Endodermal cell (in vitro differentiated cells): ENCODE measurements around the gene HOXB5. TPM values are rescaled to one million over a fixed set of nuclear protein-coding genes. Genes with fewer than 3 reads are reported as not detected.

Experiments used
- DNase-seq: peaks from one replicate; pipeline ENCODE4 v3.0.0-alpha.2; 2017
- H3K27ac ChIP-seq: 2 replicates; pipeline ENCODE4 v1.5.1; 2013; ENCODE audit warnings: mild to moderate bottlenecking, low read depth, low read length, moderate library complexity
- H3K27me3 ChIP-seq: 2 replicates; pipeline ENCODE4 v1.6.1; 2013; ENCODE audit warnings: mild to moderate bottlenecking, low read length, moderate library complexity; ENCODE audit not compliant: insufficient read depth, control insufficient read depth, poor library complexity, severe bottlenecking
- H3K36me3 ChIP-seq: 2 replicates; pipeline ENCODE4 v1.7.0; 2013; ENCODE audit warnings: mild to moderate bottlenecking, low read length, moderate library complexity; ENCODE audit not compliant: control insufficient read depth, insufficient read depth
- H3K4me1 ChIP-seq: one replicate; pipeline ENCODE4 v1.7.0; 2013; ENCODE audit warnings: low read length; ENCODE audit not compliant: control insufficient read depth, insufficient read depth
- H3K4me3 ChIP-seq: 2 replicates; pipeline ENCODE4 v1.5.1; 2013; ENCODE audit warnings: mild to moderate bottlenecking, low read length, moderate library complexity
- H3K9ac ChIP-seq: 2 replicates; pipeline ENCODE4 v1.6.1; 2013; ENCODE audit warnings: mild to moderate bottlenecking, low read length, moderate library complexity; ENCODE audit not compliant: poor library complexity, severe bottlenecking; ENCODE audit errors: extremely low read depth
- H3K9me3 ChIP-seq: 2 replicates; pipeline ENCODE4 v1.6.1; 2013; ENCODE audit warnings: mild to moderate bottlenecking, low read length, moderate library complexity; ENCODE audit not compliant: control insufficient read depth
- H3K27ac Mint-ChIP-seq: 2 replicates; pipeline ENCODE4 v1.8.0; 2020; ENCODE audit warnings: mixed read lengths
- H3K27me3 Mint-ChIP-seq: 2 replicates; pipeline ENCODE4 v1.8.0; 2021; ENCODE audit warnings: mild to moderate bottlenecking, mixed read lengths; ENCODE audit not compliant: insufficient read depth
- H3K36me3 Mint-ChIP-seq: 2 replicates; pipeline ENCODE4 v1.8.0; 2020; ENCODE audit warnings: low read depth, mixed read lengths
- H3K4me1 Mint-ChIP-seq: 2 replicates; pipeline ENCODE4 v1.8.0; 2020; ENCODE audit warnings: mixed read lengths
- H3K4me3 Mint-ChIP-seq: 2 replicates; pipeline ENCODE4 v1.8.0; 2020; ENCODE audit warnings: mild to moderate bottlenecking, moderate library complexity, mixed read lengths
- H3K9me3 Mint-ChIP-seq: 2 replicates; pipeline ENCODE4 v1.8.0; 2020; ENCODE audit warnings: mild to moderate bottlenecking, mixed read lengths
- WGBS, 2 experiments: methylation state at CpG; one replicate each; pipeline versions ENCODE4 v1.1.5 to v1.1.7; 2013; ENCODE audit warnings: missing lambda C conversion rate in 2 of 2, mixed read lengths in 1 of 2; ENCODE audit not compliant: insufficient coverage in 1 of 2, insufficient read length in 1 of 2; 5-methylcytosine and 5-hydroxymethylcytosine counted together
- total RNA-seq, 2 donors: library from RNA; stranded (reverse); fragmentation: NEBNext Ultra II Directional in 1 of 2; extraction: Animal tissue kit (Norgen Biotek cat#: 25700) in 1 of 2; gene quantifications; 2 replicates in 1 of 2; 3 replicates in 1 of 2; pipeline ENCODE4 v1.2.1, GENCODE V29; 2021
- TF ChIP-seq, protein P1 (sequence below): fragments of 200-600 bp; sonication (generic); conservative IDR thresholded peaks from 2 replicates; pipeline ENCODE4 v1.5.0; 2021; ENCODE audit warnings: antibody characterized with exemption, mild to moderate bottlenecking

The HOXB5 gene
- total RNA-seq, 2 donors from 2014 or later, result not detected

- WGBS, 2 experiments, result 37 to 52% methylated on average over 12 to 22 of the region's 24 CpGs
- peaks cover 22% of the 10 kb centered on the region for H3K4me1 Mint-ChIP-seq
- Histone ChIP-seq H3K36me3 (no peaks in the 10 kb centered on the region), H3K27me3 (peaks cover 99% of the 10 kb centered on the region), H3K9ac (no peak overlapping the region), H3K4me1 (peaks cover 14% of the 10 kb centered on the region), H3K27ac (peak overlapping the region; percentile 95), H3K4me3 (peak overlapping the region; percentile 47), H3K9me3 (no peaks in the 10 kb centered on the region)
- no peak for DNase-seq
- H3K36me3 Mint-ChIP-seq, result no peaks in the 10 kb centered on the region
- H3K27ac Mint-ChIP-seq, result no peak overlapping the region
- TF ChIP-seq, protein P1, sequence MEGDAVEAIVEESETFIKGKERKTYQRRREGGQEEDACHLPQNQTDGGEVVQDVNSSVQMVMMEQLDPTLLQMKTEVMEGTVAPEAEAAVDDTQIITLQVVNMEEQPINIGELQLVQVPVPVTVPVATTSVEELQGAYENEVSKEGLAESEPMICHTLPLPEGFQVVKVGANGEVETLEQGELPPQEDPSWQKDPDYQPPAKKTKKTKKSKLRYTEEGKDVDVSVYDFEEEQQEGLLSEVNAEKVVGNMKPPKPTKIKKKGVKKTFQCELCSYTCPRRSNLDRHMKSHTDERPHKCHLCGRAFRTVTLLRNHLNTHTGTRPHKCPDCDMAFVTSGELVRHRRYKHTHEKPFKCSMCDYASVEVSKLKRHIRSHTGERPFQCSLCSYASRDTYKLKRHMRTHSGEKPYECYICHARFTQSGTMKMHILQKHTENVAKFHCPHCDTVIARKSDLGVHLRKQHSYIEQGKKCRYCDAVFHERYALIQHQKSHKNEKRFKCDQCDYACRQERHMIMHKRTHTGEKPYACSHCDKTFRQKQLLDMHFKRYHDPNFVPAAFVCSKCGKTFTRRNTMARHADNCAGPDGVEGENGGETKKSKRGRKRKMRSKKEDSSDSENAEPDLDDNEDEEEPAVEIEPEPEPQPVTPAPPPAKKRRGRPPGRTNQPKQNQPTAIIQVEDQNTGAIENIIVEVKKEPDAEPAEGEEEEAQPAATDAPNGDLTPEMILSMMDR, result no peak
- no peak overlapping the region for H3K4me3 Mint-ChIP-seq
- H3K27me3 Mint-ChIP-seq, result peaks cover 98% of the 10 kb centered on the region
- no peaks in the 10 kb centered on the region for H3K9me3 Mint-ChIP-seq
These were observed 45.6 kb downstream of the HOXB5 start for GRCh38 chr17:48547808-48548522.

DNA sequence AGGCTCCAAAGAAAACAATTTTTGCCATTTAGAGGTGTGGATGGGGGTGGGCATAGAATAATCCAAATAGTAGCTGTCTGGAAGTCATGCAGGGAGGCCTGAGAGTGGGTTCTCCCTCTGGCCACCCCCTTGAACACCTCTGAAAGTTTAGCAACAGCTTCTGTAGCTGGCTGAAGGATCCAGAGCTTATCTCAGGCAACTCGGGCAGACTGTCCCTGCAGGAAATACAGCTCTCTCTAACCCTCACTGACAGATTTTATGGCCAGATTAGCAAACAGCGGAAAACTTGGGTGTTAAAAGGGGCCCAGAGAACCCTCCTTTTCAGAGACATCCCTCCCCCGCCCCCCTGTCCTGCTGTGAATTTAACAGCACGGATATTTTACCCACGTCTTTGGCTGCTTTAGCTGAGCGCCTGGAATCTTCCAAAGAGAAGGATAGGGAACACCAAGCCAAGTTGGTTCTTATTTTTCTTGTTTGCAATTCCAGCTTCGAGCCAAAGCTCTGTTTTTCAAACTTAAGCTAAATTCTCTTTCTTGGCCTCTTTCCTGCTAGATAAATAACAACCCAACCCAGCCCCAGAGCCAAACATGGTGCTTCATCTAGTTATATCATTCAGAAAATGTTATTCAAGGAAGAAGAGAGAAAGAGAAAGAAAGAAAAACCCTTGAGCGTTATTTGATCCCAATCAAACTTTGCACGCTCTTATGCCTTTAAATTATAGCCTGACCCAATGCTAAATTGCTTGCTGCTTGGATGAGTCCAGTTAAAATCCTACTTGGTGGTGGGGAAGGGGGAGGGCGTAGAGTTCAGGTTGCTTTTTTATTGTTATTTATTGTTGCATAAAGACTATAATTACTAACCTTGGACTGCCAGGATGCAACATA is 46.4 kb downstream of the HOXB5 start:
- Mint-ChIP-seq H3K9me3 (no peaks in the 10 kb centered on the region), H3K36me3 (no peaks in the 10 kb centered on the region), H3K27ac (no peak overlapping the region), H3K4me1 (peaks cover 27% of the 10 kb centered on the region), H3K27me3 (peaks cover 98% of the 10 kb centered on the region), H3K4me3 (no peak overlapping the region)
- Histone ChIP-seq H3K9ac (no peak overlapping the region), H3K27ac (peak overlapping the region; percentile 95), H3K4me3 (peak overlapping the region; percentile 47), H3K9me3 (no peaks in the 10 kb centered on the region), H3K36me3 (no peaks in the 10 kb centered on the region), H3K4me1 (peaks cover 14% of the 10 kb centered on the region), H3K27me3 (peaks cover 99% of the 10 kb centered on the region)
- no peak for DNase-seq
- 24 to 35% methylated on average over 7 to 9 of the region's 10 CpGs for WGBS, 2 experiments
- TF ChIP-seq, protein P1, result no peak

- TF ChIP-seq, protein P1, result no peak
- peaks cover 32% of the 10 kb centered on the region for H3K4me1 Mint-ChIP-seq
- Histone ChIP-seq H3K4me3 (peak overlapping the region; percentile 47), H3K9me3 (no peaks in the 10 kb centered on the region), H3K27ac (peak overlapping the region; percentile 95), H3K27me3 (peaks cover 99% of the 10 kb centered on the region), H3K4me1 (peaks cover 14% of the 10 kb centered on the region), H3K9ac (no peak overlapping the region), H3K36me3 (no peaks in the 10 kb centered on the region)
- 21 to 26% methylated on average over 5 to 10 of the region's 10 CpGs for WGBS, 2 experiments
- H3K27me3 Mint-ChIP-seq, result peaks cover 98% of the 10 kb centered on the region
- no peaks in the 10 kb centered on the region for H3K9me3 Mint-ChIP-seq
- H3K4me3 Mint-ChIP-seq, result peak overlapping the region; percentile 10
- no peaks in the 10 kb centered on the region for H3K36me3 Mint-ChIP-seq
- DNase-seq, result peak; percentile 86
- H3K27ac Mint-ChIP-seq, result no peak overlapping the region
These were observed 47.2 kb downstream of the HOXB5 start for GRCh38 chr17:48546137-48546923.
